Measurements from ENCODE around the gene ZC3H7B.

The ZC3H7B gene

DNA sequence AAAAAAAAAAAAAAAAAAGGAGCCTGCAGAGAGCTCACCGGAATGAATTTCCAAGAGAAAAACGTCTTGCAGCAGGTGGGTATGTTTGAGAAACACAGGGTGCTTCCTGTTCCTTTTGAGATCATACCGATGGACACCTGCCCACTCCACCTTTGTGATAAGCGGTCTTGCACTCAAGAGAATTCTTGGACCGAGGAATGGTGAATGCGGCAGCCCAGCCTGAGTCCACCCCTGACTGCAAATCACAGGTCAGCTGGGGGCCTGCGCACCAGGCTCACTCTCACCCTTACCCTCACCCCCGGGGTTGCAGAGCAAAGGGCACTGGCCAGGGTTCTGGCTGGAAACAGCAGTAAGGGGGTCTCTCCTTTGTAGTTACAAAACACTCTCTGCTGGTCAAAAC is 63.6 kb downstream of the ZC3H7B start:
- no peaks in the 10 kb centered on the region for H3K36me3 ChIP-seq
- no peaks in the 10 kb centered on the region for H3K27me3 ChIP-seq
- H3K4me3 ChIP-seq (ENCODE audit: low read depth, low read length), result no peak overlapping the region
- TF ChIP-seq, protein P1, sequence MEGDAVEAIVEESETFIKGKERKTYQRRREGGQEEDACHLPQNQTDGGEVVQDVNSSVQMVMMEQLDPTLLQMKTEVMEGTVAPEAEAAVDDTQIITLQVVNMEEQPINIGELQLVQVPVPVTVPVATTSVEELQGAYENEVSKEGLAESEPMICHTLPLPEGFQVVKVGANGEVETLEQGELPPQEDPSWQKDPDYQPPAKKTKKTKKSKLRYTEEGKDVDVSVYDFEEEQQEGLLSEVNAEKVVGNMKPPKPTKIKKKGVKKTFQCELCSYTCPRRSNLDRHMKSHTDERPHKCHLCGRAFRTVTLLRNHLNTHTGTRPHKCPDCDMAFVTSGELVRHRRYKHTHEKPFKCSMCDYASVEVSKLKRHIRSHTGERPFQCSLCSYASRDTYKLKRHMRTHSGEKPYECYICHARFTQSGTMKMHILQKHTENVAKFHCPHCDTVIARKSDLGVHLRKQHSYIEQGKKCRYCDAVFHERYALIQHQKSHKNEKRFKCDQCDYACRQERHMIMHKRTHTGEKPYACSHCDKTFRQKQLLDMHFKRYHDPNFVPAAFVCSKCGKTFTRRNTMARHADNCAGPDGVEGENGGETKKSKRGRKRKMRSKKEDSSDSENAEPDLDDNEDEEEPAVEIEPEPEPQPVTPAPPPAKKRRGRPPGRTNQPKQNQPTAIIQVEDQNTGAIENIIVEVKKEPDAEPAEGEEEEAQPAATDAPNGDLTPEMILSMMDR (IDR thresholded peaks at IDR 0.05; ENCODE audit: low read depth, low read length), result no peak
- H3K4me1 ChIP-seq, result peaks cover 27% of the 10 kb centered on the region
- DNase-seq, result no peak
- no peaks in the 10 kb centered on the region for H3K9me3 ChIP-seq

DNA sequence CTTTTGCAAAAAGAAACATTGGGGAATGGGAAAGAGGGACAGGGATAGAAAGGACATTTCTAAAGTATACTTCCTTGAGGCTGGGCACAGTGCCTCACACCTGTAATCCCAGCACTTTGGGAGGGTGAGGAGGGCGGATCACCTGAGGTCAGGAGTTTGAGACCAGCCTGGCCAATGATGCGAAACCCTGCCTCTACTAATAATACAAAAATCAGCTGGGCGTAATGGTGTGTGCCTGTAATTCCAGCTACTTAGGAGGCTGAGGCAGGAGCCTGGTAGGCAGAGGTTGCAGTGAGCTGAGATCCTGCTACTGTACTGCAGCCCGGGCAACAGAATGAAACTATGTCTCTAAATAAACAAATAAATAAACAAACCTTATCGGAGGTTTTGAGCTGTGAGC is 64.1 kb downstream of the ZC3H7B start:
- Histone ChIP-seq H3K36me3 (no peaks in the 10 kb centered on the region), H3K9me3 (no peaks in the 10 kb centered on the region), H3K4me1 (peaks cover 27% of the 10 kb centered on the region), H3K4me3 (ENCODE audit: low read depth, low read length) (no peak overlapping the region), H3K27me3 (no peaks in the 10 kb centered on the region)
- DNase-seq, result no peak
- TF ChIP-seq, protein P1 (IDR thresholded peaks at IDR 0.05; ENCODE audit: low read depth, low read length), result no peak

DNA sequence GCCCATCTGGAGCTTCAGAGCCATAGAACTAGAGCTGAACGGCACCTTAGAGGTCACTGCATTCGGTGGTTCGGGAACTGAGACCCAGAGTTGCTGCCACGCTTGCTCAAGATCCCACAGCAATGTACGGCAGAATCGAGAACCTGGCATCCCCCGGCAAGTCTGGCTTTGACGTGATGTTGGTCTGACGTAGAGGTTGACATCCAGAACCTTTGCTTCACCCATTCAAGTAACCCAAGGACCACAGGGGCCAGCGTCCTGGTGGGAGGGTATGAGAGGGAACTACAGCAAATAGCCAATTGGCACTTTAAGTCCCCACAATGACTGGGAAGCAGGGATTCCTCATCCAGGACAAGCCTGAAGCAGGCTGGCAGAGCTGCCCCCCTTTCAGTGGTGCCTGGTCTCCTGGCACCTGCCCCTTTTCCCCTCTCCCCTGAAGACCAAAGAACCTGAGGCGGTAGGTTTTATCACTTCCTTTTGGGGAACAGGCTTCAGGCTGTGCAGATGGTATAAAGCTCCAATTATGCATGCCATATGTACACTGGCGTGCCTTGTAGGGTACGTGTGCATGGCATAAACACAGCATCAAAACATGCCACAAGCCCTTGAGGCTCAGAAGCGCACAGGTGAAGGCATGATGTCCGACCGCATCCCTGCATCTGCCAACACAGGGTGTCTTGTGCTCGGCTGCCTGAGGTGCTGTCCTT is 65.2 kb downstream of the ZC3H7B start:
- no peak for DNase-seq
- H3K27me3 ChIP-seq, result no peaks in the 10 kb centered on the region
- no peaks in the 10 kb centered on the region for H3K36me3 ChIP-seq
- peak overlapping the region; percentile 59 for H3K4me3 ChIP-seq (ENCODE audit: low read depth, low read length)
- TF ChIP-seq, protein P1 (IDR thresholded peaks at IDR 0.05; ENCODE audit: low read depth, low read length), result no peak
- H3K4me1 ChIP-seq, result peaks cover 27% of the 10 kb centered on the region
- no peaks in the 10 kb centered on the region for H3K9me3 ChIP-seq

DNA sequence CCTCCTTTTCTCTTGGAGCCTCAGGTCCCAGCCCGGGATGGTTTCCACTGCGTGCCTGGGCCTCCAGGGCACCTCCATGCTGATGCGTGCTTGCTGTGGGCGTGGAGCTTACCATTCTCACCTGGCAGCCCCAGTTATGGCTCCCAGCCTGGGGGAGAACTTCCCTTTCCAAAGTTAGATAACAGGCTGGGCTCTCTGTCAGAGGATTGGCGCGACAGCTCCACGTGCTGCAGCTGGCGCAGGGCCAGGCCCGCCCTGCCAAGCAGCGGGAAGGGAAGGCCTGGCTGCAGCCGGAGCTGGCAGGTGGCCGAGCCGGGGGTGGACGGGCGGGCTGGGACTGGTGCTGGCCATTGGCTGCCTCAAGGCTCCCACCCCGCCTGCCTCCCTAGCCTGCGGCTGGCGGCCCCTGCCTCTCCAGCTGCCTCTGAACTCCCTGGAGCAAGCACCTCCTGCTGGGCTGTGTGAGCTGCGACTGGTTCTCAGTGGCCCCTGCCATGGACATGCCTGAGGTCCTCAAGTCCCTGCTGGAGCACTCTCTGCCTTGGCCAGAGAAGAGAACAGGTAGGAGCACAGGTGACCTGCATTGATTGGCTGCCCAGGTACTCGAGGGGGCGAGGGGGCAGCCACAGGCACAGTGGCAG is 65.8 kb downstream of the ZC3H7B start:
- Histone ChIP-seq H3K4me1 (peaks cover 27% of the 10 kb centered on the region), H3K27me3 (no peaks in the 10 kb centered on the region), H3K4me3 (ENCODE audit: low read depth, low read length) (peak overlapping the region; percentile 59), H3K36me3 (no peaks in the 10 kb centered on the region), H3K9me3 (no peaks in the 10 kb centered on the region)
- DNase-seq, result peak; percentile 99
- TF ChIP-seq, protein P1 (IDR thresholded peaks at IDR 0.05; ENCODE audit: low read depth, low read length), result peak; percentile 60

DNA sequence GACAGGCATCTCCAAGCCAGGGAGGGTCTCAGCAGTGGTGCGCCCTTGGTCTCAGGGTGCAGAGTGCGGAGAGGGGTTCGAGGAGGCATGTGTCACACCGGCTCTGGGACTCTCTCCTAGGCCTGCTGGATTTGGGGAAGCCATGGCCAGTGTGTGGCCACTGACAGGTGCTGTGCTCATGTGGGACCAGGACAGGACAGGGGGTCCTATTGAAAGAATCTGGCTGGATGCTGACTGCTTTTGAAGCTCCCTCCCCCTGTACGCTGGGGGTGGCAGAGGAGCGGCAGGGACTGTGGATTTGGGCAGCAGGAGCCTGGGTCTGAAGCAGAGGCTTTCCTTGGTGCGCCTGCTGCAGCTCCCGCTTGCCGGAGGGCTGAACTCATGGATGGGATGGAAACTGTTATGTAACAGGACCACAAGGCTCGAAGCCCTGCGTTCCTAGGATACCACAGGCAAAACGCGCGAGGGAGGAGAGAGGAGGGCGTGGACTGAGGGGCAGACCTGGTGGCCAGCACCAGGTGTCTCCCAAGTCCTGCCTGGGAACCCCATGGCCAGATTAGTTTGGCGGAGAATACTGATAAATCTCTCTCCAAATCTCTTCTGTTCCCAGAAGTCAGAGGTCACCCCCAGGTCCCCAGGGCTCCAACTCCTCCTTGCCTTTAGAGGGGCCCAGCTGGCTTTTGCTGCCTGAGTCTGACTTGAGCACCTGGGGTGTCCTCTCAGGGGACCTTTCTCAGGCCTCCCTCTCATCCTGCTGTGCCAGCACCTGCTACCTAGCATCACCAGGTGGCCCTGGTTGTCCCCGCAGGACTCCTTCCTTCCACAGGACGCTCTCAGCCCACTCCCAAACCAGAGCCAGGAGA is 66.6 kb downstream of the ZC3H7B start:
- Histone ChIP-seq H3K36me3 (no peaks in the 10 kb centered on the region), H3K27me3 (no peaks in the 10 kb centered on the region), H3K9me3 (no peaks in the 10 kb centered on the region), H3K4me3 (ENCODE audit: low read depth, low read length) (peak overlapping the region; percentile 59), H3K4me1 (peaks cover 27% of the 10 kb centered on the region)
- peak; percentile 49 for DNase-seq
- TF ChIP-seq, protein P1 (IDR thresholded peaks at IDR 0.05; ENCODE audit: low read depth, low read length), result 0 out of 2 replicates have a peak, but pooled peaks have one; percentile 1
